Erythroblast (primary cell): Measurements from ENCODE around the gene NKAIN4.

Source experiments
- GATA1 ChIP-seq: IDR thresholded peaks from 2 replicates; pipeline ENCODE4 v1.6.1; 2011; ENCODE audit warnings: low read depth, mild to moderate bottlenecking, control low read depth, low read length, moderate library complexity
- POLR2A ChIP-seq: IDR thresholded peaks from 2 replicates; pipeline ENCODE4 v1.6.1; 2011; ENCODE audit warnings: mild to moderate bottlenecking, low read length

DNA sequence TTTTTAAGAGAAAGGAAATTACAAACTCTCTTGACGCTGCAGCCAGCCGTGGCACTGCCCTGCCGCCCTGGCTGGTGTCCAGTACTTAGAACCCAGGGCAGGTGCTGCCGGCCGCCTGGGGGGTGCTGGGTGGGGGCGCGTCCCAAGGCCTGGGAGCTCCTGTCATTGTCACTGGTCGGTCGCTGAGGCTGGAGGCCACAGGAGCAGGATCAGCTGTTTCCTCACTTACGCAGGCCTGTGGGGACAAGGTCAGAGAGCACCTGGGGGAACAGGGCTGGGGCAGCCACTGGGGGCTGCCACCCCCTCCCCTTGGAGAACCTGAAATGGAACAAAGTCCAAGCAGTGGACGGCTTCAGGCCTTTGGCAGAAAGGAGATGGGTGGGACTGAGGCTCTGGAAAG is 13.0 kb downstream of the NKAIN4 start:
- TF ChIP-seq POLR2A (no peak), GATA1 (no peak)
